GM19025 (cell line): ENCODE data around the gene ZEB1.
A peak's percentile ranks its signal among the peaks of the same experiment; 100 is the strongest.

ENCODE experiments used
- ATAC-seq: cut with Tn5 transposase; IDR thresholded peaks from one replicate; pipeline ENCODE4 v1.9.1; 2021; ENCODE audit warnings: mild to moderate bottlenecking, low read depth, moderate library complexity; ENCODE audit not compliant: unreplicated experiment

Gene ZEB1

GRCh38 chr10:31318854-31319601 is at the start of gene ZEB1:
Gene ZEB1 (plus strand): TSS chr10:31319216. CDS start chr10:31319235, 19 bp downstream.
- peak; percentile 29 for ATAC-seq

- no peak for ATAC-seq
Measured at GRCh38 chr10:31270954-31271353, 48.1 kb upstream of the ZEB1 start.

GRCh38 chr10:31272841-31273240 is 46.2 kb upstream of the ZEB1 start:
- no peak for ATAC-seq

GRCh38 chr10:31273789-31274188 is 45.2 kb upstream of the ZEB1 start:
- ATAC-seq = no peak

GRCh38 chr10:31274310-31274709 is 44.7 kb upstream of the ZEB1 start:
- no peak for ATAC-seq

- ATAC-seq = no peak
Measured at GRCh38 chr10:31278279-31278941, 40.6 kb upstream of the ZEB1 start.

GRCh38 chr10:31280972-31281371 is 38.0 kb upstream of the ZEB1 start:
- ATAC-seq = no peak

- no peak for ATAC-seq
Measured at GRCh38 chr10:31288001-31288400, 31.0 kb upstream of the ZEB1 start.

GRCh38 chr10:31288962-31289361 is 30.1 kb upstream of the ZEB1 start:
- no peak for ATAC-seq

- ATAC-seq = no peak
Measured at GRCh38 chr10:31290386-31290785, 28.6 kb upstream of the ZEB1 start.

- no peak for ATAC-seq
Measured at GRCh38 chr10:31291123-31291522, 27.9 kb upstream of the ZEB1 start.

- no peak for ATAC-seq
Measured at GRCh38 chr10:31294558-31294957, 24.5 kb upstream of the ZEB1 start.

- ATAC-seq = no peak
Measured at GRCh38 chr10:31296754-31297153, 22.3 kb upstream of the ZEB1 start.

- ATAC-seq = no peak
Measured at GRCh38 chr10:31299119-31299518, 19.9 kb upstream of the ZEB1 start.

GRCh38 chr10:31303212-31303611 is 15.8 kb upstream of the ZEB1 start:
- ATAC-seq = no peak

GRCh38 chr10:31304291-31304970 is 14.6 kb upstream of the ZEB1 start:
- ATAC-seq = no peak

- ATAC-seq = no peak
Measured at GRCh38 chr10:31313396-31313795, 5.6 kb upstream of the ZEB1 start.

- no peak for ATAC-seq
Measured at GRCh38 chr10:31314256-31315150, 4.5 kb upstream of the ZEB1 start.

GRCh38 chr10:31315453-31315852 is 3.6 kb upstream of the ZEB1 start:
- no peak for ATAC-seq

- ATAC-seq = no peak
Measured at GRCh38 chr10:31317171-31317570, 1.8 kb upstream of the ZEB1 start.
